ENCODE results near the gene PHF12. TPM values are rescaled to one million over a fixed set of nuclear protein-coding genes. Genes with fewer than 3 reads are reported as not detected.
A peak's percentile ranks its signal among the peaks of the same experiment; 100 is the strongest.

The PHF12 gene
- total and polyA plus RNA-seq, 2 of the 13 experiments (the other 11 are each of a cell fraction or from before 2014, with no cell fraction given) = 9.8 to 17.1 TPM

DNA sequence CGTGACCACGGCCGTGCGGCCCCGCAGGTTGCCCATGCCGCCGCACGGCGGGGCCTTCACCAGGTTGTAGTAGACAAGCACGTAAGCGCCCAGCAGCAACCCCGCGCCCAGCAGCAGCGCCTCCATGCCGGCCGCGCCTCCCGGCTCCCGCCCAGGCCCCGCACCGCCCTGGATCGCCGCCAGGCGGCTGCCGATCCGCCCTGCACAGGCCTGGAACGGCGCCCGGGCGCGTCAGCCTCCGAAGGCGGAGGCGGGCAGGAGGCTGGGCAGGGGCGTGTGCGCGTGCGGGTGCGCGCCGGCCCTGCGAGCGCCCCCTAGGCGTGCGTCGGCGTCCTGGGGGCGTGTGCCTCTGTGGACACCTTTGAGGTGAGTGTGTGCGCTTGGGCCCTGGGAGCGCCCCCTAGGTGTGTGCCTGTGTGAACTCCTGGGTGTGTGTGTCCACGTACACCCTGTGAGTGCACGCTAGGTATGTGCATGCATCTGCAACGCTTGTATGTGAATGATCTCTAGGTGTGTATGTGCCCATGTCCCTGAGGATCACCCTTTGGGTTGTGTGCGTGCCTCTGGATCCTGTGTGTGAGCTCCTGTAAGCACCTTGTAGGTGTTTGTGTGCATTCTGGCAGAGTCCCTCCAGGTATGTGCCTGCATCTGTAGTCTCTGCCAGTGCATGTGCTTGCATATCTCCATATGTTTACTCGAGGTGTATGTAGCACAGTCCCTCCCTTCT lies 48.3 kb downstream of the PHF12 start, which contains the start of gene DHRS13 (continued):
- TF ChIP-seq DR1 (CRISPR knock-in tag; IDR thresholded peaks at IDR 0.05) = peak; percentile 55; the same call in 1 of the 2 replicates
- TF ChIP-seq ZNF569 (CRISPR knock-in tag; IDR thresholded peaks at IDR 0.05; ENCODE audit: borderline replicate concordance) = no peak
- no peak for TF ChIP-seq MTF2 (CRISPR knock-in tag; IDR thresholded peaks at IDR 0.05; ENCODE audit: borderline replicate concordance)
- TF ChIP-seq ZNF720 (CRISPR knock-in tag; IDR thresholded peaks at IDR 0.05) = no peak
- peak; percentile 77; the same call in 1 of the 2 replicates for TF ChIP-seq ZNF839 (CRISPR knock-in tag; IDR thresholded peaks at IDR 0.05; ENCODE audit: borderline replicate concordance)
- no peak for TF ChIP-seq SMAD9 (CRISPR knock-in tag; IDR thresholded peaks at IDR 0.05)
- no peak for TF ChIP-seq RORA (CRISPR knock-in tag; IDR thresholded peaks at IDR 0.05)
- TF ChIP-seq, protein P1, sequence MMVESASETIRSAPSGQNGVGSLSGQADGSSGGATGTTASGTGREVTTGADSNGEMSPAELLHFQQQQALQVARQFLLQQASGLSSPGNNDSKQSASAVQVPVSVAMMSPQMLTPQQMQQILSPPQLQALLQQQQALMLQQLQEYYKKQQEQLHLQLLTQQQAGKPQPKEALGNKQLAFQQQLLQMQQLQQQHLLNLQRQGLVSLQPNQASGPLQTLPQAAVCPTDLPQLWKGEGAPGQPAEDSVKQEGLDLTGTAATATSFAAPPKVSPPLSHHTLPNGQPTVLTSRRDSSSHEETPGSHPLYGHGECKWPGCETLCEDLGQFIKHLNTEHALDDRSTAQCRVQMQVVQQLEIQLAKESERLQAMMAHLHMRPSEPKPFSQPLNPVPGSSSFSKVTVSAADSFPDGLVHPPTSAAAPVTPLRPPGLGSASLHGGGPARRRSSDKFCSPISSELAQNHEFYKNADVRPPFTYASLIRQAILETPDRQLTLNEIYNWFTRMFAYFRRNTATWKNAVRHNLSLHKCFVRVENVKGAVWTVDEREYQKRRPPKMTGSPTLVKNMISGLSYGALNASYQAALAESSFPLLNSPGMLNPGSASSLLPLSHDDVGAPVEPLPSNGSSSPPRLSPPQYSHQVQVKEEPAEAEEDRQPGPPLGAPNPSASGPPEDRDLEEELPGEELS (CRISPR knock-in tag; IDR thresholded peaks at IDR 0.05) = 0 out of 2 replicates have a peak, but pooled peaks have one; percentile 48
- TF ChIP-seq, protein P2, sequence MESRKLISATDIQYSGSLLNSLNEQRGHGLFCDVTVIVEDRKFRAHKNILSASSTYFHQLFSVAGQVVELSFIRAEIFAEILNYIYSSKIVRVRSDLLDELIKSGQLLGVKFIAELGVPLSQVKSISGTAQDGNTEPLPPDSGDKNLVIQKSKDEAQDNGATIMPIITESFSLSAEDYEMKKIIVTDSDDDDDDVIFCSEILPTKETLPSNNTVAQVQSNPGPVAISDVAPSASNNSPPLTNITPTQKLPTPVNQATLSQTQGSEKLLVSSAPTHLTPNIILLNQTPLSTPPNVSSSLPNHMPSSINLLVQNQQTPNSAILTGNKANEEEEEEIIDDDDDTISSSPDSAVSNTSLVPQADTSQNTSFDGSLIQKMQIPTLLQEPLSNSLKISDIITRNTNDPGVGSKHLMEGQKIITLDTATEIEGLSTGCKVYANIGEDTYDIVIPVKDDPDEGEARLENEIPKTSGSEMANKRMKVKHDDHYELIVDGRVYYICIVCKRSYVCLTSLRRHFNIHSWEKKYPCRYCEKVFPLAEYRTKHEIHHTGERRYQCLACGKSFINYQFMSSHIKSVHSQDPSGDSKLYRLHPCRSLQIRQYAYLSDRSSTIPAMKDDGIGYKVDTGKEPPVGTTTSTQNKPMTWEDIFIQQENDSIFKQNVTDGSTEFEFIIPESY (CRISPR knock-in tag; IDR thresholded peaks at IDR 0.05) = peak; percentile 87
- no peak for TF ChIP-seq TP53 (CRISPR knock-in tag; conservative IDR thresholded peaks at IDR 0.05)
- TF ChIP-seq CBX1 (IDR thresholded peaks at IDR 0.05; ENCODE audit: low read depth) = peak; percentile 89
- TF ChIP-seq ZNF335 (CRISPR knock-in tag; IDR thresholded peaks at IDR 0.05) = 0 out of 2 replicates have a peak, but pooled peaks have one; percentile 48
- no peak; the same call in 1 of the 2 replicates for TF ChIP-seq FOXK1 (CRISPR knock-in tag; IDR thresholded peaks at IDR 0.05; ENCODE audit: borderline replicate concordance, low read depth)
- no peak for TF ChIP-seq ZNF317 (CRISPR knock-in tag; IDR thresholded peaks at IDR 0.05)
- TF ChIP-seq PAF1 (CRISPR knock-in tag; IDR thresholded peaks at IDR 0.05) = no peak
- peak; percentile 70; the same call in 1 of the 2 replicates for TF ChIP-seq ZNF24 (IDR thresholded peaks at IDR 0.05)
- no peak; the same call in 1 of the 2 replicates for TF ChIP-seq ZNF773 (CRISPR knock-in tag; IDR thresholded peaks at IDR 0.05; ENCODE audit: borderline replicate concordance)
- peak; percentile 41; the same call in 1 of the 2 replicates for TF ChIP-seq ELF1 (CRISPR knock-in tag; IDR thresholded peaks at IDR 0.05)
- TF ChIP-seq, protein P3, sequence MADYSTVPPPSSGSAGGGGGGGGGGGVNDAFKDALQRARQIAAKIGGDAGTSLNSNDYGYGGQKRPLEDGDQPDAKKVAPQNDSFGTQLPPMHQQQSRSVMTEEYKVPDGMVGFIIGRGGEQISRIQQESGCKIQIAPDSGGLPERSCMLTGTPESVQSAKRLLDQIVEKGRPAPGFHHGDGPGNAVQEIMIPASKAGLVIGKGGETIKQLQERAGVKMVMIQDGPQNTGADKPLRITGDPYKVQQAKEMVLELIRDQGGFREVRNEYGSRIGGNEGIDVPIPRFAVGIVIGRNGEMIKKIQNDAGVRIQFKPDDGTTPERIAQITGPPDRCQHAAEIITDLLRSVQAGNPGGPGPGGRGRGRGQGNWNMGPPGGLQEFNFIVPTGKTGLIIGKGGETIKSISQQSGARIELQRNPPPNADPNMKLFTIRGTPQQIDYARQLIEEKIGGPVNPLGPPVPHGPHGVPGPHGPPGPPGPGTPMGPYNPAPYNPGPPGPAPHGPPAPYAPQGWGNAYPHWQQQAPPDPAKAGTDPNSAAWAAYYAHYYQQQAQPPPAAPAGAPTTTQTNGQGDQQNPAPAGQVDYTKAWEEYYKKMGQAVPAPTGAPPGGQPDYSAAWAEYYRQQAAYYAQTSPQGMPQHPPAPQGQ (CRISPR knock-in tag; IDR thresholded peaks at IDR 0.05; ENCODE audit: borderline replicate concordance) = 0 out of 2 replicates have a peak, but pooled peaks have one; percentile 81
- no peak for TF ChIP-seq FIP1L1 (IDR thresholded peaks at IDR 0.05; ENCODE audit: borderline replicate concordance, insufficient read depth, low read depth, low read length)
- TF ChIP-seq ZNF782 (CRISPR knock-in tag; IDR thresholded peaks at IDR 0.05; ENCODE audit: borderline replicate concordance) = 0 out of 2 replicates have a peak, but pooled peaks have one; percentile 21
- peak; percentile 64 for TF ChIP-seq SOX5 (CRISPR knock-in tag; IDR thresholded peaks at IDR 0.05; ENCODE audit: borderline replicate concordance)
- TF ChIP-seq NCOA2 (CRISPR knock-in tag; IDR thresholded peaks at IDR 0.05) = peak; percentile 43; the same call in 1 of the 2 replicates
- TF ChIP-seq MBD4 (IDR thresholded peaks at IDR 0.05; ENCODE audit: borderline replicate concordance, low read length) = no peak
- TF ChIP-seq ZNF496 (CRISPR knock-in tag; IDR thresholded peaks at IDR 0.05; ENCODE audit: insufficient replicate concordance) = no peak
